IgD-negative memory B cell (primary cell): Measurements from ENCODE around the gene CHST11. TPM values are rescaled to one million over a fixed set of nuclear protein-coding genes. Genes with fewer than 3 reads are reported as not detected.
"Not testable (repeated sequence)": the region's sequence is repeated elsewhere in the genome, so short reads cannot be mapped to it uniquely, and the experiment has no call there.

Source experiments
- H3K27ac Mint-ChIP-seq, 3 donors: one replicate each; pipeline ENCODE4 v1.8.0; 2020 to 2022; ENCODE audit warnings: mild to moderate bottlenecking in 3 of 3, mixed read lengths in 3 of 3, moderate library complexity in 1 of 3
- H3K27me3 Mint-ChIP-seq: one replicate; pipeline ENCODE4 v1.8.0; 2021; ENCODE audit warnings: mixed read lengths
- H3K36me3 Mint-ChIP-seq: one replicate; pipeline ENCODE4 v1.8.0; 2020; ENCODE audit warnings: mild to moderate bottlenecking, mixed read lengths
- H3K4me1 Mint-ChIP-seq, 3 donors: one replicate each; pipeline ENCODE4 v1.8.0; 2020 to 2022; ENCODE audit warnings: mixed read lengths in 3 of 3, mild to moderate bottlenecking in 1 of 3
- H3K4me3 Mint-ChIP-seq, 4 donors: one replicate each; pipeline ENCODE4 v1.8.0; 2020 to 2022; ENCODE audit warnings: mild to moderate bottlenecking in 4 of 4, mixed read lengths in 4 of 4, moderate library complexity in 3 of 4
- H3K9me3 Mint-ChIP-seq, 3 donors: one replicate each; pipeline ENCODE4 v1.8.0; 2020 to 2021; ENCODE audit warnings: mixed read lengths in 3 of 3, mild to moderate bottlenecking in 1 of 3
- polyA plus RNA-seq: library from polyadenylated mRNA; unstranded; fragments of 300-500 nt; fragmentation: Illumina TruSeq; gene quantifications from one replicate; pipeline ENCODE4 v1.2.3, GENCODE V29; 2021

The CHST11 gene
- polyA plus RNA-seq, 1 donor from 2014 or later: 41.7 TPM

- peak overlapping the region; percentile 8 to 79 (median 10) for H3K27ac Mint-ChIP-seq
- H3K4me3 Mint-ChIP-seq: peak overlapping the region in 3 of 4 donors; percentile 0 to 81 (median 77)
- peaks cover 2% of the 10 kb centered on the region for H3K36me3 Mint-ChIP-seq
- no peaks in the 10 kb centered on the region for H3K9me3 Mint-ChIP-seq
- H3K4me1 Mint-ChIP-seq: peaks cover 22 to 56% (median 49%) of the 10 kb centered on the region in 3 donors
- H3K27me3 Mint-ChIP-seq: no peaks in the 10 kb centered on the region
Measured at GRCh38 chr12:104604070-104604994, 147.6 kb downstream of the CHST11 start.

- Mint-ChIP-seq H3K4me3 (peak overlapping the region in 3 of 4 donors; percentile 35 to 81 (median 77)), H3K4me1 (peaks cover 27 to 51% (median 47%) of the 10 kb centered on the region in 3 donors), H3K9me3 (no peaks in the 10 kb centered on the region), H3K36me3 (peaks cover 2% of the 10 kb centered on the region), H3K27me3 (no peaks in the 10 kb centered on the region), H3K27ac (peak overlapping the region; percentile 8 to 79 (median 10))
Measured at GRCh38 chr12:104604995-104605675, 148.4 kb downstream of the CHST11 start.

GRCh38 chr12:104605685-104606084, 148.9 kb downstream of the CHST11 start:
- Mint-ChIP-seq H3K27ac (no peak overlapping the region), H3K36me3 (peaks cover 2% of the 10 kb centered on the region), H3K4me1 (peaks cover 27 to 45% (median 41%) of the 10 kb centered on the region in 3 donors), H3K4me3 (peak overlapping the region in 3 of 4 donors; percentile 9 to 43 (median 35)), H3K27me3 (no peaks in the 10 kb centered on the region), H3K9me3 (no peaks in the 10 kb centered on the region)

- Mint-ChIP-seq H3K27ac (peak overlapping the region in 1 of 3 donors; percentile 27), H3K27me3 (no peaks in the 10 kb centered on the region), H3K36me3 (peaks cover 7% of the 10 kb centered on the region), H3K4me3 (no peak overlapping the region), H3K9me3 (no peaks in the 10 kb centered on the region), H3K4me1 (peaks cover 32 to 40% (median 33%) of the 10 kb centered on the region in 3 donors)
Measured at GRCh38 chr12:104608998-104609397, 152.2 kb downstream of the CHST11 start.

- H3K27ac Mint-ChIP-seq: peak overlapping the region in 2 of 3 donors; percentile 27 to 65
- H3K36me3 Mint-ChIP-seq: peaks cover 7% of the 10 kb centered on the region
- no peaks in the 10 kb centered on the region for H3K27me3 Mint-ChIP-seq
- peaks cover 28 to 36% (median 29%) of the 10 kb centered on the region in 3 donors for H3K4me1 Mint-ChIP-seq
- no peak overlapping the region for H3K4me3 Mint-ChIP-seq
- no peaks in the 10 kb centered on the region for H3K9me3 Mint-ChIP-seq
Measured at GRCh38 chr12:104609445-104609844, 152.7 kb downstream of the CHST11 start.

GRCh38 chr12:104610513-104611235, 153.9 kb downstream of the CHST11 start:
- Mint-ChIP-seq H3K9me3 (no peaks in the 10 kb centered on the region), H3K36me3 (peaks cover 7% of the 10 kb centered on the region), H3K27ac (peak overlapping the region in 1 of 3 donors; percentile 40), H3K4me1 (peaks cover 22 to 32% (median 25%) of the 10 kb centered on the region in 3 donors), H3K4me3 (no peak overlapping the region), H3K27me3 (no peaks in the 10 kb centered on the region)

GRCh38 chr12:104611671-104612070, 154.9 kb downstream of the CHST11 start:
- H3K9me3 Mint-ChIP-seq: no peaks in the 10 kb centered on the region
- H3K4me1 Mint-ChIP-seq: peaks cover 27 to 33% (median 27%) of the 10 kb centered on the region in 3 donors
- no peaks in the 10 kb centered on the region for H3K27me3 Mint-ChIP-seq
- H3K36me3 Mint-ChIP-seq: peaks cover 7% of the 10 kb centered on the region
- peak overlapping the region in 1 of 3 donors; percentile 26 for H3K27ac Mint-ChIP-seq
- peak overlapping the region in 1 of 4 donors; percentile 49 for H3K4me3 Mint-ChIP-seq

GRCh38 chr12:104613372-104613771, 156.6 kb downstream of the CHST11 start:
- Mint-ChIP-seq H3K27ac (peak overlapping the region in 2 of 3 donors; percentile 11 to 89), H3K4me1 (peaks cover 23 to 27% (median 26%) of the 10 kb centered on the region in 3 donors)
- not testable (repeated sequence) for H3K36me3 Mint-ChIP-seq, H3K4me3 Mint-ChIP-seq, H3K9me3 Mint-ChIP-seq, H3K27me3 Mint-ChIP-seq

GRCh38 chr12:104615048-104615561, 158.4 kb downstream of the CHST11 start:
- Mint-ChIP-seq H3K9me3 (no peaks in the 10 kb centered on the region), H3K36me3 (peaks cover 5% of the 10 kb centered on the region), H3K4me1 (peaks cover 19 to 28% (median 20%) of the 10 kb centered on the region in 3 donors), H3K27ac (peak overlapping the region in 1 of 3 donors; percentile 9), H3K4me3 (peak overlapping the region in 1 of 4 donors; percentile 12), H3K27me3 (no peaks in the 10 kb centered on the region)

GRCh38 chr12:104618691-104619090, 161.9 kb downstream of the CHST11 start:
- no peaks in the 10 kb centered on the region for H3K36me3 Mint-ChIP-seq
- H3K27me3 Mint-ChIP-seq: no peaks in the 10 kb centered on the region
- no peaks in the 10 kb centered on the region for H3K9me3 Mint-ChIP-seq
- no peak overlapping the region for H3K4me3 Mint-ChIP-seq
- H3K4me1 Mint-ChIP-seq: peaks cover 11 to 25% (median 23%) of the 10 kb centered on the region in 3 donors
- H3K27ac Mint-ChIP-seq: peak overlapping the region in 1 of 3 donors; percentile 45

- H3K27ac Mint-ChIP-seq: no peak overlapping the region
- H3K9me3 Mint-ChIP-seq: no peaks in the 10 kb centered on the region
- H3K4me3 Mint-ChIP-seq: no peak overlapping the region
- no peaks in the 10 kb centered on the region for H3K27me3 Mint-ChIP-seq
- peaks cover 16 to 30% (median 24%) of the 10 kb centered on the region in 3 donors for H3K4me1 Mint-ChIP-seq
- no peaks in the 10 kb centered on the region for H3K36me3 Mint-ChIP-seq
Measured at GRCh38 chr12:104619305-104619704, 162.6 kb downstream of the CHST11 start.

GRCh38 chr12:104620837-104621531, 164.2 kb downstream of the CHST11 start:
- peak overlapping the region in 1 of 4 donors; percentile 60 for H3K4me3 Mint-ChIP-seq
- H3K27ac Mint-ChIP-seq: peak overlapping the region in 1 of 3 donors; percentile 68
- H3K9me3 Mint-ChIP-seq: no peaks in the 10 kb centered on the region
- no peaks in the 10 kb centered on the region for H3K36me3 Mint-ChIP-seq
- no peaks in the 10 kb centered on the region for H3K27me3 Mint-ChIP-seq
- H3K4me1 Mint-ChIP-seq: peaks cover 12 to 26% (median 25%) of the 10 kb centered on the region in 3 donors

GRCh38 chr12:104622928-104623327, 166.2 kb downstream of the CHST11 start:
- H3K9me3 Mint-ChIP-seq: no peaks in the 10 kb centered on the region
- no peaks in the 10 kb centered on the region for H3K36me3 Mint-ChIP-seq
- H3K27ac Mint-ChIP-seq: peak overlapping the region in 1 of 3 donors; percentile 78
- H3K27me3 Mint-ChIP-seq: no peaks in the 10 kb centered on the region
- H3K4me1 Mint-ChIP-seq: peaks cover 13 to 27% (median 27%) of the 10 kb centered on the region in 3 donors
- H3K4me3 Mint-ChIP-seq: no peak overlapping the region

GRCh38 chr12:104623883-104624282, 167.1 kb downstream of the CHST11 start:
- H3K4me3 Mint-ChIP-seq: no peak overlapping the region
- H3K36me3 Mint-ChIP-seq: no peaks in the 10 kb centered on the region
- no peaks in the 10 kb centered on the region for H3K9me3 Mint-ChIP-seq
- no peaks in the 10 kb centered on the region for H3K27me3 Mint-ChIP-seq
- peaks cover 14 to 30% (median 26%) of the 10 kb centered on the region in 3 donors for H3K4me1 Mint-ChIP-seq
- peak overlapping the region in 1 of 3 donors; percentile 54 for H3K27ac Mint-ChIP-seq
